Subcutaneous adipose tissue (tissue), 4 donors: Measurements from ENCODE around the gene LRRC49. TPM values are rescaled to one million over a fixed set of nuclear protein-coding genes. Genes with fewer than 3 reads are reported as not detected.

ENCODE experiments used
- CTCF ChIP-seq: fragments of 450-650 bp; IDR thresholded peaks from one replicate; pipeline ENCODE4 v1.5.1; 2016; ENCODE audit warnings: low read depth, mild to moderate bottlenecking, control low read depth, antibody characterized with exemption, moderate library complexity
- total RNA-seq, 4 donors: library from RNA; depleted of rRNA; stranded (reverse); fragments of >200 nt; gene quantifications; one replicate each; pipeline ENCODE4 v1.1.0, GENCODE V29; 2016

Gene LRRC49
- total RNA-seq, 4 donors from 2014 or later, result 3.2 to 8.8 (median 4.8) TPM

DNA sequence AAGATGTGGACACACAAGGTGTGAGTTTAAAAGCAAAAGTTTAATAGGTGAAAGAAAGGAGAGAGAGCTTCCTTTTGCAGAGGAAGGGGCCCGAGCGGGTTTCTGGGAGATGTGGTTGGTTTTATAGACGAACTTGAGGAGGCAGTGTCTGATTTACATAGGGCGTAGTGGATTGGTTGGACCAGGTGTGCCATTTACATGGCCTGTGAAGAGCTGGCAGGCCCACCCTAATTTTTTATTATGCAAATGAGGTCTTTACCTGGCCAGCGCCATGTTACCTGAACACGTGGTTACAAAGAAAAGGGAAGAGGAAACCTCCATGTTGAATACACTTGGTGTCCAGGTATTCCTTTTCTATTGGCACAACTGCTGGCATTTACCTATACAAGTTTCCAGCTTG lies 179.8 kb downstream of the LRRC49 start:
- TF ChIP-seq CTCF, result no peak

GRCh38 chr15:71078506-71079207 lies 186.0 kb downstream of the LRRC49 start:
- TF ChIP-seq CTCF, result no peak

- TF ChIP-seq CTCF, result no peak
Observed at GRCh38 chr15:71079208-71080044, 186.8 kb downstream of the LRRC49 start.

DNA sequence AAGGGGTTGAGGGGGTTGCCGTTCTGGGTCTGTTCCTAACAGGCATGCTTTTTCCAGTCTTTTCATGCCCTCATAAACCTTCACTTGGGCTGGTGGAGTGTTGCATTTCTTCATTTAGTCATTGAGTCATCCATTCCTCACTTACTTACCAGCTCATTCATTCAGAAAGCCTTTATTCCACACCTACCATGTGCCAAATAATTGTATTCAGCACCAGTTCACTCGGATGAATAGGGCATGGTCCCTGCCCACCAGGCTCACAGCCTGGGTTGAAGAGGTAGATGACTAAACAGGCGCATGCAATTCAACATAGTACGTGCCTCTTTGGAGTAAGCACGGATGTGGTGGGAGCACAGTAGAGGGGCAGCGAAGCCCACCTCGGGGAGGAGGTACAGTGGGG lies 187.5 kb downstream of the LRRC49 start:
- TF ChIP-seq CTCF, result no peak

- no peak for TF ChIP-seq CTCF
Observed at GRCh38 chr15:71080705-71081104, 188.1 kb downstream of the LRRC49 start.

- TF ChIP-seq CTCF, result no peak
Observed at GRCh38 chr15:71082803-71083202, 190.2 kb downstream of the LRRC49 start.

DNA sequence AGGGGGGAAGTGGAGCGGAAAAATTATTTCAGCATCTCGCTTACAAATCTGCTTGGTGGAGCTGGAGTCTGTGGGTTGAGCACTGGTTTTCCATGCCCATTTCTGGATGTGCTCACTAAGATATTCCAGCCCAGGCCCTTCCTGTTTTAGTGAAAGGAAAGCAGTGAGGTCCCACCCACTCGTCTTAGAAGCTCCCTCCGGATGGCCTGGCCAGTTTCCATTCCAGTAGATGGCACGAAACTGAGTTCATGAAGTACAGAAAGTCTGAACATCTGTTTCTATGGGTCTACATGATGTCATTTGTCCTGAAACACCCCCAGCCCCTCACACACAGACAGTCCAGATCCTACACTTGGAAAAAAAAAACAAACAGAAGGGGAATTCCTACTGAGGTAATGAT lies 190.7 kb downstream of the LRRC49 start:
- no peak for TF ChIP-seq CTCF
